GM12872 (cell line): ENCODE data around the gene PIGQ.

Experiments used
- TF ChIP-seq, protein P1 (sequence below): IDR thresholded peaks from 3 replicates; pipeline ENCODE4 v1.5.1; 2011; ENCODE audit warnings: low read depth, mild to moderate bottlenecking, low read length, moderate library complexity; ENCODE audit not compliant: insufficient read depth

The PIGQ gene

DNA sequence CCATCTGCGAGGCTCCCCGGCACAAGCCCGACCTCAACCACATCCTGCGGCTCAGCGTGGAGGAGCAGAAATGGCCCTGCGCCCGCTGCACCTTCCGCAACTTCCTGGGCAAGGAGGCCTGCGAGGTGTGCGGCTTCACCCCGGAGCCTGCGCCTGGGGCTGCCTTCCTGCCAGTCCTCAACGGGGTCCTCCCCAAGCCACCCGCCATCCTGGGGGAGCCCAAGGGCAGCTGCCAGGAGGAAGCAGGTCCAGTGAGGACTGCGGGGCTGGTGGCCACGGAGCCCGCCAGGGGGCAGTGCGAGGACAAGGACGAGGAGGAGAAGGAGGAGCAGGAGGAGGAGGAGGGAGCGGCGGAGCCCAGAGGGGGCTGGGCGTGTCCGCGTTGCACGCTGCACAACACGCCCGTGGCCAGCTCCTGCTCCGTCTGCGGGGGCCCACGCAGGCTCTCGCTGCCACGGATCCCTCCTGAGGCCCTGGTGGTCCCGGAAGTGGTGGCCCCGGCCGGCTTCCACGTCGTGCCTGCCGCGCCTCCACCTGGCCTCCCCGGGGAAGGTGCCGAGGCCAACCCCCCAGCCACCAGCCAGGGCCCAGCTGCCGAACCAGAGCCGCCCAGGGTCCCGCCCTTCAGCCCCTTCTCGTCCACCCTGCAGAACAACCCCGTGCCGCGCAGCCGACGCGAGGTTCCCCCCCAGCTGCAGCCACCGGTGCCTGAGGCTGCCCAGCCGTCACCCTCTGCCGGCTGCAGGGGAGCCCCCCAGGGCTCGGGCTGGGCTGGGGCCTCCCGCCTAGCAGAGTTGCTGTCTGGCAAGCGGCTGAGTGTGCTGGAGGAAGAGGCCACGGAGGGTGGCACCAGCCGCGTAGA lies 22.6 kb upstream of the PIGQ start:
- TF ChIP-seq, protein P1, sequence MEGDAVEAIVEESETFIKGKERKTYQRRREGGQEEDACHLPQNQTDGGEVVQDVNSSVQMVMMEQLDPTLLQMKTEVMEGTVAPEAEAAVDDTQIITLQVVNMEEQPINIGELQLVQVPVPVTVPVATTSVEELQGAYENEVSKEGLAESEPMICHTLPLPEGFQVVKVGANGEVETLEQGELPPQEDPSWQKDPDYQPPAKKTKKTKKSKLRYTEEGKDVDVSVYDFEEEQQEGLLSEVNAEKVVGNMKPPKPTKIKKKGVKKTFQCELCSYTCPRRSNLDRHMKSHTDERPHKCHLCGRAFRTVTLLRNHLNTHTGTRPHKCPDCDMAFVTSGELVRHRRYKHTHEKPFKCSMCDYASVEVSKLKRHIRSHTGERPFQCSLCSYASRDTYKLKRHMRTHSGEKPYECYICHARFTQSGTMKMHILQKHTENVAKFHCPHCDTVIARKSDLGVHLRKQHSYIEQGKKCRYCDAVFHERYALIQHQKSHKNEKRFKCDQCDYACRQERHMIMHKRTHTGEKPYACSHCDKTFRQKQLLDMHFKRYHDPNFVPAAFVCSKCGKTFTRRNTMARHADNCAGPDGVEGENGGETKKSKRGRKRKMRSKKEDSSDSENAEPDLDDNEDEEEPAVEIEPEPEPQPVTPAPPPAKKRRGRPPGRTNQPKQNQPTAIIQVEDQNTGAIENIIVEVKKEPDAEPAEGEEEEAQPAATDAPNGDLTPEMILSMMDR, result no peak

DNA sequence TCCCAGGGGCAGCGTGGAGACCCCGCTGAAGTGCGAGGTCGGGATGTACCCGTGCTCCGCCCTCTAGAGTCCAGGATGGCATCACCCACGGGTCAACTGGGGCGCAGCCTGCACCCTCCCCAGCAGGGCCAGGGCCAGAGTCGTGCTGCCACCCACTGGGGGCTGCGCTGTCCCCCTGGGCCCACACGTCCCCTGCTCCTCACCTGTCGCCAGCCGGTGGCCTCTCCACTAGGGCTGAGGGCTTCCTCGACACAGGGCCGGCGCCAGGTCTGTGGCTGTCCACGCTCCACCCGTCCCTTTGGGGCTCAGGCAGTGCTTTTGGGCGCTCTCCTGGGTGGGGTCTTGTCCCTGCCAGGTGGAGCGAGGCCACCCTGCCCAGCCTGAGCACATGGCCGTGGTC lies 21.2 kb upstream of the PIGQ start:
- TF ChIP-seq, protein P1, result no peak

- TF ChIP-seq, protein P1, result no peak
Measured at GRCh38 chr16:549544-550263, 20.1 kb upstream of the PIGQ start.

- TF ChIP-seq, protein P1, result no peak
Measured at GRCh38 chr16:551210-551609, 18.6 kb upstream of the PIGQ start.

DNA sequence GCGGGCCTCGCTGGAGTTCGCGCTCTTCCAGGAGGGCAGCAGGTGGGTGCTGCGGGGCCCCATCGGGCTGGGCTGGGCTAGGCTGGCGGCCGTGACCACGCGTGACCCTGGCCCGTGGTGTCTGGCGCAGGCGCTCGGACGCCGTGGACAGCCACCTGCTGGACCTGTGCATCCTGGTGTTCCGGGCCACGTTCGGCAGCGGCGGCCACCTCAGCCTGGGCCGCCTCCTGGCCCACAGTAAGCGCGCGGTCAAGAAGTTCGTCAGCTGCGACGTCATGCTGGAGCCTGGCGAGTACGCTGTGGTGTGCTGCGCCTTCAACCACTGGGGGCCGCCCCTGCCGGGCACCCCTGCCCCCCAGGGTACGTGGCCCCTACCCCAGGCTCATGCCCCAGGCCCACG lies 17.6 kb upstream of the PIGQ start:
- TF ChIP-seq, protein P1, result no peak

DNA sequence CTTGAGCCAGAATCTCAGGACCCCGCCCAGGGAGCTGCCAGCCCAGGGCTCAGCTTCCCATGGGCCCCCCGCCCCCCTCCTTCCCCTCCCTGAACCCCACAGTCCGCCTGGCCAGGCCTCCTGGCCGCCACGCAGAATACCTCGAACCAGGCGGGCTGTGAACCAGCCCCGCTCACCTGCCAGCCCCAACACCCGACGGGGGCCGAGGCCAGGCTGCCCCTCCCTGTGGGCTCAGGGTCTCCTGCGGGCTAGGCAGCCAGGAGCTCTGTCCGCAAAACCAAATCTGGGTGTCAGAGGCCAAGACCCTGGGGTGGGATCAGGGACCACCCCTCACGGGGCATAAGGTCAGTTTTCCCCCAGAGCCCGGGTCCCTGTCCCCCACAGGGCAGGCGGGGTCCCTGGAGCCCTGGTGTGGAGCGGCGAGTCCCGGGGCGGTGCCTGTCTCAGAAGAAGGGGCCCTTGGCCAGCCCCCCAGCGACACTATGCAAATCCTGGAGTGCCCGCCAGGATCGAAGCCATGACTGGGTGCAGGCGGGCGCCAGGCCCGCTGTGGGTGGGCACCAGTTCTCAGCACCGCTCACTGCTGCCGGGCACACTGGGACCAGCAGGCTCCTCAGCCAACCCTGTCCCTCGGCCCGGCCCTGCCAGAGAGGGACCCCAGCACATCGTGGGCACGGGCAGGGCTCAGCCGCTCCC lies 16.0 kb upstream of the PIGQ start:
- TF ChIP-seq, protein P1, result no peak

DNA sequence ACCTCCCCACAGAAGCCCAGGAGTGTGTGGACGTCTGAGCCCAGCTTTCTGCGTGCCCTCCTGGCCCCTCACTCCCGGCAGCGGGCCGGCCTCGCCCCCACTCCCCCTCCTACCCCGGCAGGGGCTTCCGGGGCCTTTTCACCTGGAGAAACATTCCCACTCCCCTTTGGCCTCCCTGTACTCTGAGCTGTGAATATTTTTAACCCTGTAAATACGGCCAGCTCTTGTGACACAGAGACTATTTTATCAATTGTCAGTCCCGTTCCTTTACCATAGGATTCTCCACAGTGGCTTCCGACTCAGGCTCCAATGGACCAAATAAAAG lies 15.5 kb upstream of the PIGQ start:
- TF ChIP-seq, protein P1, result no peak
